GM08714 (cell line): ENCODE data around the gene KIAA1755.

Experiments used
- H3K4me3 ChIP-seq: fragments of 200-500 bp; sonication (Bioruptor generic); 2 replicates; pipeline ENCODE4 v1.5.1; 2014; ENCODE audit warnings: mild to moderate bottlenecking, low read length, inconsistent platforms
- ZNF274 ChIP-seq: IDR thresholded peaks from 2 replicates; pipeline ENCODE4 v1.6.1; 2012; ENCODE audit warnings: mild to moderate bottlenecking, low read depth, low read length

KIAA1755 gene

GRCh38 chr20:38245753-38246152 is 14.8 kb downstream of the KIAA1755 start:
- H3K4me3 ChIP-seq = no peak overlapping the region
- TF ChIP-seq ZNF274 = no peak

GRCh38 chr20:38243709-38244020 is 16.9 kb downstream of the KIAA1755 start:
- TF ChIP-seq ZNF274 = no peak
- H3K4me3 ChIP-seq = no peak overlapping the region

GRCh38 chr20:38242848-38243708 is 17.5 kb downstream of the KIAA1755 start:
- no peak overlapping the region for H3K4me3 ChIP-seq
- TF ChIP-seq ZNF274 = no peak

DNA sequence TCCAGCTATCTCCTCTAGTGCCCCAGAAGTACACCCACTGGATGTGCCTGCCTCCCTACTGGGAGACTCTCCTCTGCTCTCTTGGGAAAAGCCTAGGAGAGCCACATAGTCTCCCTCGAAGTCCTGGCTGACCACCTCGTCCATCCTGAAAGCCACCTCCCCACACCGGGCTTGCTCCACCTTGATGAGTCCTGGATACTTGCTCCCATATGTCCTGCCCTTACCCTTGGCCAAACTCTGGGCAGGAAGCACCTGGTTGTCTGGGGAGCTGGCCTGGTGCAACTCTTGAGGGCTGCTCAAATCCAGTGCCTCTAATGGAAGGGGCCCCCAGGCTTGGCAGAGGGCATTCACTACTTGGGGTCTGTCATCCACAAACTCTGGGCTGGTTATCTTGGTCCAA is 19.3 kb downstream of the KIAA1755 start:
- no peak for TF ChIP-seq ZNF274
- no peak overlapping the region for H3K4me3 ChIP-seq

DNA sequence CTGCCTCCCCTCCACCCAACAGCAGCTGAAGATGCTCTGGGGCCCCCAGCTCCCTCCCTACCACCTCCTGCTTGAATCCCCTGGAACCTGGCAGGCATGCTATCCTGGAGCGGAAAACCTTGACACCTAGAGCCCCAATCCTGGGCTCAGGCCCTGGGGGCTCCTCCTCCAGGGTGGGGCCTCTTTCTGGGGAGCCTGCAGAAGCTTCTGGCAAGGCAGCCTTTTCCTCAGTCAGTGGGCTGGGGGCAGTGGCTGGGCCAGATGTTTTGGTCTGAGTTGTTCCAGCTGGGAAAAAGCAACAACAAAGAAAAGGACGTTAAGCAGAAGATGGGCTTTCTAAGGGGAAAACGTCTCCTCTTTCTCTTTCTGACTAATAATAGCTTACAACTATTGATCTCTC is 21.1 kb downstream of the KIAA1755 start:
- TF ChIP-seq ZNF274 = no peak
- H3K4me3 ChIP-seq = no peak overlapping the region

DNA sequence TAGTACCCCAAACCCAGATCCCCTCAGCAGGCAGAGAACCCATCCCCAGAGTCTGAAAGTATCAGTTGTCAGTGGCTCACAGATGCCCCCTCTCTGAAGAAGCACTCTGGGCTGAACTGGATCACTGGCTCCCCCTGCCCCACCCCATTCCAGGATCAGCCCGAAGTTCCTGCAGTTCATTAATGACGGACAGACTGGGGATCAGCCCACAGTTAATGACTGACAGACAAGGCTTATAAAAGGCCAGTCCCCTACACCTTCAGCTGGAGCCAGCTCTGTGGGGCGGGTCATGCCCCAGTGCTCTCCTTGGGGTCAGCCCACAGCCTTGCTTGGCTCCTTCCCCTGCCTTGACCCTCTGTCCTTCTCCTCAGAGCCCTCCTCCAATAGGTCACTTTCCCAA is 21.7 kb downstream of the KIAA1755 start:
- H3K4me3 ChIP-seq = no peak overlapping the region
- TF ChIP-seq ZNF274 = no peak

- H3K4me3 ChIP-seq = no peak overlapping the region
- TF ChIP-seq ZNF274 = no peak
These were observed 23.2 kb downstream of the KIAA1755 start for GRCh38 chr20:38237381-38237780.

- H3K4me3 ChIP-seq = no peak overlapping the region
- no peak for TF ChIP-seq ZNF274
These were observed 28.9 kb downstream of the KIAA1755 start for GRCh38 chr20:38231531-38232121.

GRCh38 chr20:38230957-38231526 is 29.5 kb downstream of the KIAA1755 start:
- H3K4me3 ChIP-seq = no peak overlapping the region
- no peak for TF ChIP-seq ZNF274

GRCh38 chr20:38230253-38230551 is 30.3 kb downstream of the KIAA1755 start:
- TF ChIP-seq ZNF274 = no peak
- no peak overlapping the region for H3K4me3 ChIP-seq

- H3K4me3 ChIP-seq = no peak overlapping the region
- TF ChIP-seq ZNF274 = no peak
These were observed 30.9 kb downstream of the KIAA1755 start for GRCh38 chr20:38229376-38230252.

- TF ChIP-seq ZNF274 = no peak
- no peak overlapping the region for H3K4me3 ChIP-seq
These were observed 32.1 kb downstream of the KIAA1755 start for GRCh38 chr20:38228436-38228835.

DNA sequence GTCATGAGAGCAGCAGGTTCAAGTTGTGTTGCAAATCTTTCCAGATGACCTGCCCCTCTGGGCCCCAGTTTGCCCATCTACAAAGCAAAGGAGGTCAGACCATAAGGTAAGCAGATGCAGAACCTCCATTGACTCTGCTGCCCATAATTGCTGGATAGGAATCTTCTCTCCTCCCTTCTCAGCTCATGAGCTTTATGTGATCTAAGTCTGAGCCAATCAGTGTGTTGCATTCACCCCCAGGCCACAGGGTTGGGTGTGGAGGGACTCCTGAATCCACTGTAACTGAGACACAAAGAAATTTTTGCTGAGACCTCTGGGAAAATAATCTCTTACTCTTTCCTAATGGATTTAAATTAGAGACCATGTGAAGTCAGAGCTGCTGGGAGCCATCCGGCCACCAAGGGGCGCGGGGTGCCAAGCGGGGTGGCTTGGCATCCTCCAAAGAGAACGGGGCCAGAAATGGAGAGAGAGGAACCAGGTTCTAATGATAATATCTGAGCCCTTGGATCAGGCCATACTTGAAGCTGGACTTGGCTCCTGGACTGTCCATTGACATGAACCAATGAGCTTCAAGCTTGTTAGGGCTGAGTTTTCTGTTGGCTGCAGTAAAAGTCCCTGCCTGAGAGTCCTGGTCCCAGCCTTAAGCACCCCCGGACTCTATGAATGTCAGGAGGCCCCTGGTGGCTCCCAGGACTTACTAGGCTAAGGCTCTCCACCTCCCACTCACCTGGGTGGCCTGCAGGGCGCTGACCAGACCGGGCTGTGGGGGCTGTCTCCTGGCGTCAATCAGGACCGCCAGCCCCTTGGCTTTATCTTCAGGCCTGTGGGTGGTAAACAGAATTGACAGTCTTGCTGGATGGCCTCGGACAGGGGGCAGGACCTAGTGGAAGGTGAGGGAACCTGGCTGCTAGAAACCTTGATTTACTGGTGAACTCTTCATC is 32.8 kb downstream of the KIAA1755 start:
- no peak for TF ChIP-seq ZNF274
- H3K4me3 ChIP-seq = no peak overlapping the region
